ENCODE data around the gene SERPINA3.

Gene SERPINA3

DNA sequence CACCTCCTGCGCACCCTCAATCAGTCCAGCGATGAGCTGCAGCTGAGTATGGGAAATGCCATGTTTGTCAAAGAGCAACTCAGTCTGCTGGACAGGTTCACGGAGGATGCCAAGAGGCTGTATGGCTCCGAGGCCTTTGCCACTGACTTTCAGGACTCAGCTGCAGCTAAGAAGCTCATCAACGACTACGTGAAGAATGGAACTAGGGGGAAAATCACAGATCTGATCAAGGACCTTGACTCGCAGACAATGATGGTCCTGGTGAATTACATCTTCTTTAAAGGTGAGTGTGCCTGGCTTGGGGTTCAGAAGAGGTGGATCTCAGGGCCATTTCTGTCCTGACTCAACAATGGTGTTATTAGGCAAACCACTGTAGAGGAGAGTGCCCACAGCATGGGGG, 2.6 kb downstream of the SERPINA3 start:
- DNase-seq (ENCODE audit: low spot score), result no peak
- TF ChIP-seq, protein P1, sequence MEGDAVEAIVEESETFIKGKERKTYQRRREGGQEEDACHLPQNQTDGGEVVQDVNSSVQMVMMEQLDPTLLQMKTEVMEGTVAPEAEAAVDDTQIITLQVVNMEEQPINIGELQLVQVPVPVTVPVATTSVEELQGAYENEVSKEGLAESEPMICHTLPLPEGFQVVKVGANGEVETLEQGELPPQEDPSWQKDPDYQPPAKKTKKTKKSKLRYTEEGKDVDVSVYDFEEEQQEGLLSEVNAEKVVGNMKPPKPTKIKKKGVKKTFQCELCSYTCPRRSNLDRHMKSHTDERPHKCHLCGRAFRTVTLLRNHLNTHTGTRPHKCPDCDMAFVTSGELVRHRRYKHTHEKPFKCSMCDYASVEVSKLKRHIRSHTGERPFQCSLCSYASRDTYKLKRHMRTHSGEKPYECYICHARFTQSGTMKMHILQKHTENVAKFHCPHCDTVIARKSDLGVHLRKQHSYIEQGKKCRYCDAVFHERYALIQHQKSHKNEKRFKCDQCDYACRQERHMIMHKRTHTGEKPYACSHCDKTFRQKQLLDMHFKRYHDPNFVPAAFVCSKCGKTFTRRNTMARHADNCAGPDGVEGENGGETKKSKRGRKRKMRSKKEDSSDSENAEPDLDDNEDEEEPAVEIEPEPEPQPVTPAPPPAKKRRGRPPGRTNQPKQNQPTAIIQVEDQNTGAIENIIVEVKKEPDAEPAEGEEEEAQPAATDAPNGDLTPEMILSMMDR (IDR thresholded peaks at IDR 0.05; ENCODE audit: extremely low read depth, missing control alignments), result no peak

- DNase-seq (ENCODE audit: low spot score), result no peak
- TF ChIP-seq, protein P1 (IDR thresholded peaks at IDR 0.05; ENCODE audit: extremely low read depth, missing control alignments), result no peak
Observed at GRCh38 chr14:94615254-94615653, 3.1 kb downstream of the SERPINA3 start.

- TF ChIP-seq, protein P1 (IDR thresholded peaks at IDR 0.05; ENCODE audit: extremely low read depth, missing control alignments), result no peak
Observed at GRCh38 chr14:94615823-94616570, 3.8 kb downstream of the SERPINA3 start.

DNA sequence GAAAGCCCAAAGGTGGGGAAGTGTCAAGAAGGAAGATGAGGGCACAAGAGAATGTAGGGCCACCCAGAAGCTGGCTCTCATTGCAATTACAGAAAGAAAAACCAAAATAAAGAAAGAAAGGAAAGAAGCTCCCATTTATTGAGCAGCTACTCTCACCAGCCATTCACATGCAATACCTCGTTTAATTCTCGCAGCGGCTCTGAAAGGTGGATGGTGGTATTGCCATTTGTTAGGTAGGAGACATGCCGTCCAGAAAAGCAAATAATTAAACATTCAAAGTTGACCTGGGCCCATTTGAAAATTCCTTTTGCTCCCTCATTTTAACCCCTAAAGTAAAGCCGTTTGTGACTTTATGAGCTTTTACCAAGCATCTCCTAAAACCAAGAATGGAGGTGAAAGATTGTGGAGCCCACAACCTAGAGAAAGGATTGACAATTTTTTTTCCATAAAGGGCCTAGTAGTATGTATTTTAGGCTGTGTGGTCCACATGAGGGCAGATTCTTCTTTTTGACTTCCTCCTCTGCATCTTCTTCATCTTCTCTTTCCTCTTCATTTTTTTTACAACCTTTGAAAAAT, 5.3 kb downstream of the SERPINA3 start:
- TF ChIP-seq, protein P1 (IDR thresholded peaks at IDR 0.05; ENCODE audit: extremely low read depth, missing control alignments), result no peak
- no peak for DNase-seq (ENCODE audit: low spot score)

More at GRCh38 chr14:94615823-94616570, 3.8 kb downstream of the SERPINA3 start:
- DNase-seq (ENCODE audit: low spot score), result no peak

- TF ChIP-seq, protein P1 (IDR thresholded peaks at IDR 0.05; ENCODE audit: extremely low read depth, missing control alignments), result no peak
- no peak for DNase-seq (ENCODE audit: low spot score)
Observed at GRCh38 chr14:94617988-94618822, 6.0 kb downstream of the SERPINA3 start.

- DNase-seq (ENCODE audit: low spot score), result no peak
- TF ChIP-seq, protein P1 (IDR thresholded peaks at IDR 0.05; ENCODE audit: extremely low read depth, missing control alignments), result no peak
Observed at GRCh38 chr14:94619297-94619696, 7.1 kb downstream of the SERPINA3 start.

- TF ChIP-seq, protein P1 (IDR thresholded peaks at IDR 0.05; ENCODE audit: extremely low read depth, missing control alignments), result no peak
- DNase-seq (ENCODE audit: low spot score), result no peak
Observed at GRCh38 chr14:94620597-94620996, 8.4 kb downstream of the SERPINA3 start.
